HG03439 (cell line): ENCODE measurements around the gene PIGH.
"Not testable (repeated sequence)": the region's sequence is repeated elsewhere in the genome, so short reads cannot be mapped to it uniquely, and the experiment has no call there.

Experiments
- ATAC-seq: cut with Tn5 transposase; IDR thresholded peaks from one replicate; pipeline ENCODE4 v1.9.1; 2021; ENCODE audit warnings: mild to moderate bottlenecking, moderate library complexity; ENCODE audit not compliant: unreplicated experiment

Gene PIGH

GRCh38 chr14:67599698-67600561, at the start of gene PIGH:
PIGH (minus strand) TSS chr14:67600268; CDS start chr14:67600203, 65 bp downstream.
- ATAC-seq = peak; percentile 95

GRCh38 chr14:67646131-67646530, 46.1 kb upstream of the PIGH start:
- ATAC-seq = no peak

GRCh38 chr14:67645414-67645813, 45.3 kb upstream of the PIGH start:
- no peak for ATAC-seq

- no peak for ATAC-seq
Measured at GRCh38 chr14:67644428-67644827, 44.4 kb upstream of the PIGH start.

- no peak for ATAC-seq
Measured at GRCh38 chr14:67643713-67644112, 43.6 kb upstream of the PIGH start.

GRCh38 chr14:67641902-67642749, 42.1 kb upstream of the PIGH start:
- no peak for ATAC-seq

- no peak for ATAC-seq
Measured at GRCh38 chr14:67641480-67641879, 41.4 kb upstream of the PIGH start.

GRCh38 chr14:67638642-67639041, 38.6 kb upstream of the PIGH start:
- ATAC-seq = no peak

GRCh38 chr14:67636361-67636919, 36.4 kb upstream of the PIGH start:
- no peak for ATAC-seq

- ATAC-seq = no peak
Measured at GRCh38 chr14:67633451-67634147, 33.5 kb upstream of the PIGH start.

GRCh38 chr14:67630938-67631337, 30.9 kb upstream of the PIGH start:
- no peak for ATAC-seq

GRCh38 chr14:67630186-67630585, 30.1 kb upstream of the PIGH start:
- no peak for ATAC-seq

GRCh38 chr14:67627519-67627918, 27.5 kb upstream of the PIGH start:
- ATAC-seq = no peak

- ATAC-seq = not testable (repeated sequence)
Measured at GRCh38 chr14:67626131-67626530, 26.1 kb upstream of the PIGH start.

- no peak for ATAC-seq
Measured at GRCh38 chr14:67623114-67623513, 23.0 kb upstream of the PIGH start.

- no peak for ATAC-seq
Measured at GRCh38 chr14:67622675-67623074, 22.6 kb upstream of the PIGH start.

GRCh38 chr14:67620217-67620785, 20.2 kb upstream of the PIGH start:
- ATAC-seq = no peak

GRCh38 chr14:67619446-67620216, 19.6 kb upstream of the PIGH start, which contains the start of gene ARG2:
ARG2 (plus strand) TSS chr14:67619920; CDS start chr14:67619978, 58 bp downstream.
- peak; percentile 97 for ATAC-seq

GRCh38 chr14:67618617-67619063, 18.6 kb upstream of the PIGH start:
- no peak for ATAC-seq

GRCh38 chr14:67610491-67610890, 10.4 kb upstream of the PIGH start:
- no peak for ATAC-seq
